NCI-H2107 treated with DMSO at 0.1 percent for 48 hours (cell line): ENCODE measurements around the gene GJB2.
"Not testable (repeated sequence)": the region's sequence is repeated elsewhere in the genome, so short reads cannot be mapped to it uniquely, and the experiment has no call there.

Source experiments
- DNase-seq: peaks from one replicate; lab custom pipeline; 2025; ENCODE audit not compliant: unreplicated experiment; lab: John Stamatoyannopoulos, UW

Gene GJB2

GRCh38 chr13:20171364-20171763 is 21.4 kb downstream of the GJB2 start:
- no peak for DNase-seq

- DNase-seq, result no peak
These were observed 21.8 kb downstream of the GJB2 start for GRCh38 chr13:20170921-20171320.

GRCh38 chr13:20168396-20168795 is 24.3 kb downstream of the GJB2 start:
- no peak for DNase-seq

- DNase-seq, result no peak
These were observed 27.1 kb downstream of the GJB2 start for GRCh38 chr13:20165417-20166257.

GRCh38 chr13:20161951-20162300 is 30.8 kb downstream of the GJB2 start:
- DNase-seq, result no peak

- no peak for DNase-seq
These were observed 31.3 kb downstream of the GJB2 start for GRCh38 chr13:20161275-20161950.

- no peak for DNase-seq
These were observed 32.1 kb downstream of the GJB2 start, which contains the start of gene GJA3 for GRCh38 chr13:20160306-20161274. Gene GJA3 (minus strand): TSS chr13:20161052. CDS start chr13:20143288, 17,764 bp downstream.

GRCh38 chr13:20159646-20160305 is 33.0 kb downstream of the GJB2 start:
- DNase-seq, result no peak

GRCh38 chr13:20157151-20157796 is 35.5 kb downstream of the GJB2 start:
- DNase-seq, result no peak

GRCh38 chr13:20156702-20157101 is 36.0 kb downstream of the GJB2 start:
- DNase-seq, result no peak

GRCh38 chr13:20153290-20153689 is 39.4 kb downstream of the GJB2 start:
- not testable (repeated sequence) for DNase-seq

- no peak for DNase-seq
These were observed 41.1 kb downstream of the GJB2 start for GRCh38 chr13:20151612-20152011.

GRCh38 chr13:20151016-20151415 is 41.7 kb downstream of the GJB2 start:
- no peak for DNase-seq

- no peak for DNase-seq
These were observed 42.2 kb downstream of the GJB2 start for GRCh38 chr13:20150561-20150960.

GRCh38 chr13:20149762-20150161 is 43.0 kb downstream of the GJB2 start:
- no peak for DNase-seq

- DNase-seq, result no peak
These were observed 44.1 kb downstream of the GJB2 start for GRCh38 chr13:20148501-20149183.

GRCh38 chr13:20146381-20146780 is 46.4 kb downstream of the GJB2 start:
- no peak for DNase-seq

- no peak for DNase-seq
These were observed 47.2 kb downstream of the GJB2 start for GRCh38 chr13:20145521-20145920.

- no peak for DNase-seq
These were observed 48.4 kb downstream of the GJB2 start for GRCh38 chr13:20144141-20144850.
